Neural cell (in vitro differentiated cells): ENCODE data around the gene GCNT1. TPM values are rescaled to one million over a fixed set of nuclear protein-coding genes. Genes with fewer than 3 reads are reported as not detected.

Source experiments
- H2AFZ ChIP-seq: fragments of 200-600, 300-800 bp; sonication (generic), shearing (Covaris generic); 2 replicates; pipeline ENCODE4 v1.6.0; 2014; ENCODE audit warnings: low read depth, mild to moderate bottlenecking, antibody characterized with exemption, low read length, moderate library complexity
- H3F3A ChIP-seq: fragments of 200-600 bp; shearing (Covaris generic); 2 replicates; pipeline ENCODE4 v1.6.1; 2016; ENCODE audit warnings: mild to moderate bottlenecking, moderate library complexity, mixed read lengths, antibody characterized with exemption, low read length; ENCODE audit not compliant: insufficient read depth, poor library complexity, severe bottlenecking
- H3K27ac ChIP-seq: fragments of 200-600, 300-800 bp; sonication (generic), shearing (Covaris generic); 2 replicates; pipeline ENCODE4 v1.5.1; 2014; ENCODE audit warnings: mild to moderate bottlenecking, low read length, moderate library complexity
- H3K27me3 ChIP-seq: fragments of 300-800, 200-600 bp; sonication (generic), shearing (Covaris generic); 2 replicates; pipeline ENCODE4 v1.6.0; 2014; ENCODE audit warnings: mild to moderate bottlenecking, low read depth, low read length, moderate library complexity; ENCODE audit not compliant: insufficient read depth
- H3K36me3 ChIP-seq: fragments of 300-800, 200-600 bp; sonication (generic), shearing (Covaris generic); 2 replicates; pipeline ENCODE4 v1.5.1; 2014; ENCODE audit warnings: mild to moderate bottlenecking, antibody characterized with exemption, low read length, moderate library complexity; ENCODE audit not compliant: insufficient read depth
- H3K4me2 ChIP-seq: fragments of 300-800, 200-600 bp; sonication (generic), shearing (Covaris generic); 2 replicates; pipeline ENCODE4 v1.6.0; 2014; ENCODE audit warnings: mild to moderate bottlenecking, low read length
- H3K4me3 ChIP-seq: fragments of 300-800, 200-600 bp; sonication (generic), shearing (Covaris generic); 2 replicates; pipeline ENCODE4 v1.5.1; 2014; ENCODE audit warnings: mild to moderate bottlenecking, low read length, moderate library complexity
- H3K79me2 ChIP-seq: fragments of 200-600 bp; shearing (Covaris generic); replicated peaks from 2 replicates; pipeline ENCODE4 v1.6.0; 2014; ENCODE audit warnings: mild to moderate bottlenecking, low read length, moderate library complexity; ENCODE audit not compliant: insufficient read depth
- H3K9ac ChIP-seq: fragments of 300-800, 200-600 bp; sonication (generic), shearing (Covaris generic); 2 replicates; pipeline ENCODE4 v1.6.1; 2016; ENCODE audit warnings: mild to moderate bottlenecking, low read length, mixed read lengths
- H3K9me2 ChIP-seq: fragments of 200-600 bp; shearing (Covaris generic); 2 replicates; pipeline ENCODE4 v1.6.1; 2016; ENCODE audit warnings: mild to moderate bottlenecking, low read length, mixed read lengths; ENCODE audit not compliant: insufficient read depth
- H3K9me3 ChIP-seq: fragments of 200-600, 300-800 bp; sonication (generic), shearing (Covaris generic); 2 replicates; pipeline ENCODE4 v1.6.1; 2016; ENCODE audit warnings: mild to moderate bottlenecking, mixed run types, low read length, moderate library complexity, mixed read lengths
- H4K20me1 ChIP-seq: fragments of 200-600 bp; shearing (Covaris generic); 2 replicates; pipeline ENCODE4 v1.6.1; 2016; ENCODE audit warnings: mild to moderate bottlenecking, mixed run types; ENCODE audit not compliant: insufficient read depth
- EP300 ChIP-seq: fragments of 450-650 bp; conservative IDR thresholded peaks from 2 replicates; pipeline ENCODE4 v1.6.1; 2014; ENCODE audit warnings: antibody characterized with exemption, mild to moderate bottlenecking, moderate library complexity; ENCODE audit not compliant: poor library complexity, severe bottlenecking
- EZH2 ChIP-seq: fragments of 200-600, 300-800 bp; shearing (Covaris generic), sonication (generic); IDR thresholded peaks from 2 replicates; pipeline ENCODE4 v1.6.1; 2014; ENCODE audit warnings: antibody characterized with exemption, low read length, borderline replicate concordance, mild to moderate bottlenecking; ENCODE audit not compliant: insufficient read depth, poor library complexity, severe bottlenecking
- MXI1 ChIP-seq: fragments of 450-650 bp; conservative IDR thresholded peaks from 2 replicates; pipeline ENCODE4 v1.6.1; 2014; ENCODE audit warnings: antibody characterized with exemption, mild to moderate bottlenecking; ENCODE audit not compliant: poor library complexity, severe bottlenecking
- POLR2AphosphoS5 ChIP-seq: IDR thresholded peaks from 2 replicates; pipeline ENCODE4 v1.6.1; 2012
- RAD21 ChIP-seq: fragments of 450-650 bp; conservative IDR thresholded peaks from 2 replicates; pipeline ENCODE4 v1.6.1; 2014; ENCODE audit warnings: antibody characterized with exemption, mild to moderate bottlenecking, moderate library complexity
- SMC3 ChIP-seq: fragments of 450-650 bp; conservative IDR thresholded peaks from 2 replicates; pipeline ENCODE4 v1.6.1; 2014; ENCODE audit warnings: antibody characterized with exemption, mild to moderate bottlenecking, moderate library complexity; ENCODE audit not compliant: poor library complexity
- TAF1 ChIP-seq: IDR thresholded peaks from 2 replicates; pipeline ENCODE4 v1.6.1; 2012; ENCODE audit warnings: low read depth
- polyA plus RNA-seq: library from polyadenylated mRNA; depleted of rRNA; stranded (reverse); fragments of >200 nt; gene quantifications from 2 replicates; pipeline ENCODE4 v1.2.3, GENCODE V29; 2014
- TF ChIP-seq, protein P1 (sequence below): fragments of 450-650 bp; IDR thresholded peaks from 2 replicates; pipeline ENCODE4 v1.5.1; 2014; ENCODE audit warnings: antibody characterized with exemption, mild to moderate bottlenecking, moderate library complexity; ENCODE audit not compliant: poor library complexity, severe bottlenecking
- TF ChIP-seq, protein P2 (sequence below): IDR thresholded peaks from 2 replicates; pipeline ENCODE4 v1.6.1; 2012; ENCODE audit warnings: borderline replicate concordance

The GCNT1 gene
- polyA plus RNA-seq, 1 donor from 2014 or later: 0.22 TPM

DNA sequence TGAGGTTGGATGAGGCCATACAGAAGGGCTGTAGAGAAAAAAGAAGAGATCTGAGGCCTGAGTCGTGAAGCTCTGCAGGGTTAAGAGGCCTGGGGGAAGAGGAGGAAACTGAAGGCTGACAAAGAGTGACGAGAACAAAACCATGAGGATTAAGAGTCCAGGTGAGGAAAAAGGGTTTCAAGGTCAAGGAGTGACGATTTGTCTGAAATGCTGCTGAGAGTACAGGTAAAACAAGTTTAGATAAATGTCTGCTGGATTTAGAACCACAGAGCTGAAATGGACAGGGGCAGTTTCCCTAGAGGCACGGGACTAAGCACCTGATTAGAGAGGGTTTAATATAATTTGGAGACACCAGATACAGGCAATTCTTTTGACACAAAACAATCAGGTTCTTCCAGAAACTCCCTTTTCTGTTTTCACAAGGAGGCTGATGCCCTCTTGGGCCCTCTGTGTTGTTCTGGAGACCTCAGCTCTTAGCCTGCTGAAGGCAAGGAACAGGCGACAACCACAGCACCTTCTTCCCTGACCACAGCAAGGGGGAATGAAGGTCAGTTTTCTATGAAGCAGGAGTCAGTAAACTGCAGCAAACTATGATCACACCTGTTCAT, 14.6 kb upstream of the GCNT1 start:
- Histone ChIP-seq H4K20me1 (no peaks in the 10 kb centered on the region), H3F3A (no peaks in the 10 kb centered on the region), H3K79me2 (no peaks in the 10 kb centered on the region), H3K9me3 (no peaks in the 10 kb centered on the region), H2AFZ (no peak overlapping the region), H3K4me3 (no peak overlapping the region), H3K36me3 (no peaks in the 10 kb centered on the region), H3K27me3 (no peaks in the 10 kb centered on the region), H3K4me2 (no peak overlapping the region), H3K9me2 (no peaks in the 10 kb centered on the region), H3K9ac (no peak overlapping the region), H3K27ac (no peak overlapping the region)
- TF ChIP-seq EP300: no peak
- no peak for TF ChIP-seq SMC3
- TF ChIP-seq, protein P1, sequence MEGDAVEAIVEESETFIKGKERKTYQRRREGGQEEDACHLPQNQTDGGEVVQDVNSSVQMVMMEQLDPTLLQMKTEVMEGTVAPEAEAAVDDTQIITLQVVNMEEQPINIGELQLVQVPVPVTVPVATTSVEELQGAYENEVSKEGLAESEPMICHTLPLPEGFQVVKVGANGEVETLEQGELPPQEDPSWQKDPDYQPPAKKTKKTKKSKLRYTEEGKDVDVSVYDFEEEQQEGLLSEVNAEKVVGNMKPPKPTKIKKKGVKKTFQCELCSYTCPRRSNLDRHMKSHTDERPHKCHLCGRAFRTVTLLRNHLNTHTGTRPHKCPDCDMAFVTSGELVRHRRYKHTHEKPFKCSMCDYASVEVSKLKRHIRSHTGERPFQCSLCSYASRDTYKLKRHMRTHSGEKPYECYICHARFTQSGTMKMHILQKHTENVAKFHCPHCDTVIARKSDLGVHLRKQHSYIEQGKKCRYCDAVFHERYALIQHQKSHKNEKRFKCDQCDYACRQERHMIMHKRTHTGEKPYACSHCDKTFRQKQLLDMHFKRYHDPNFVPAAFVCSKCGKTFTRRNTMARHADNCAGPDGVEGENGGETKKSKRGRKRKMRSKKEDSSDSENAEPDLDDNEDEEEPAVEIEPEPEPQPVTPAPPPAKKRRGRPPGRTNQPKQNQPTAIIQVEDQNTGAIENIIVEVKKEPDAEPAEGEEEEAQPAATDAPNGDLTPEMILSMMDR: no peak
- no peak for TF ChIP-seq EZH2
- TF ChIP-seq RAD21: no peak
- TF ChIP-seq, protein P2, sequence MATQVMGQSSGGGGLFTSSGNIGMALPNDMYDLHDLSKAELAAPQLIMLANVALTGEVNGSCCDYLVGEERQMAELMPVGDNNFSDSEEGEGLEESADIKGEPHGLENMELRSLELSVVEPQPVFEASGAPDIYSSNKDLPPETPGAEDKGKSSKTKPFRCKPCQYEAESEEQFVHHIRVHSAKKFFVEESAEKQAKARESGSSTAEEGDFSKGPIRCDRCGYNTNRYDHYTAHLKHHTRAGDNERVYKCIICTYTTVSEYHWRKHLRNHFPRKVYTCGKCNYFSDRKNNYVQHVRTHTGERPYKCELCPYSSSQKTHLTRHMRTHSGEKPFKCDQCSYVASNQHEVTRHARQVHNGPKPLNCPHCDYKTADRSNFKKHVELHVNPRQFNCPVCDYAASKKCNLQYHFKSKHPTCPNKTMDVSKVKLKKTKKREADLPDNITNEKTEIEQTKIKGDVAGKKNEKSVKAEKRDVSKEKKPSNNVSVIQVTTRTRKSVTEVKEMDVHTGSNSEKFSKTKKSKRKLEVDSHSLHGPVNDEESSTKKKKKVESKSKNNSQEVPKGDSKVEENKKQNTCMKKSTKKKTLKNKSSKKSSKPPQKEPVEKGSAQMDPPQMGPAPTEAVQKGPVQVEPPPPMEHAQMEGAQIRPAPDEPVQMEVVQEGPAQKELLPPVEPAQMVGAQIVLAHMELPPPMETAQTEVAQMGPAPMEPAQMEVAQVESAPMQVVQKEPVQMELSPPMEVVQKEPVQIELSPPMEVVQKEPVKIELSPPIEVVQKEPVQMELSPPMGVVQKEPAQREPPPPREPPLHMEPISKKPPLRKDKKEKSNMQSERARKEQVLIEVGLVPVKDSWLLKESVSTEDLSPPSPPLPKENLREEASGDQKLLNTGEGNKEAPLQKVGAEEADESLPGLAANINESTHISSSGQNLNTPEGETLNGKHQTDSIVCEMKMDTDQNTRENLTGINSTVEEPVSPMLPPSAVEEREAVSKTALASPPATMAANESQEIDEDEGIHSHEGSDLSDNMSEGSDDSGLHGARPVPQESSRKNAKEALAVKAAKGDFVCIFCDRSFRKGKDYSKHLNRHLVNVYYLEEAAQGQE: no peak
- TF ChIP-seq POLR2AphosphoS5: no peak
- TF ChIP-seq MXI1: no peak
- no peak for TF ChIP-seq TAF1

DNA sequence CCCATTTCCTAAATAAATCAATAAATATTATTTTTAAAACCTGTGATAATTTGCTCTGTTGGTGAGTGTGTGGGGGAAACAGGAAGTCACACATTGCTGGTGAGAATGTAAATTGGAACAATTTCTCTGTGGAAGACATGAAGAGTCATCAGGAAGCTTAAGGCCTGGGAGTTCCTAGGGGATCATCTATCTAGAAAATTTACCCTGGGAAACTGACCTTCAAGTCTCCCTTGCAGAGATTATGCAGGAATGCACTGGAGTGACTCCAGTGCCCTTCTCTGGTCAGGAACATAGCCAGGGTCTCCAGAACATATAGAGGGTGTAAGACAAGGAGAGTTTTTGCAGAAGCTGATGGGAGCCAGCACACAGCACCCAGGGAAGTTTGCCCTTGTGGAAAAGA, 13.0 kb upstream of the GCNT1 start:
- Histone ChIP-seq H3K27me3 (no peaks in the 10 kb centered on the region), H3K36me3 (no peaks in the 10 kb centered on the region), H3K9ac (no peak overlapping the region), H3K79me2 (no peaks in the 10 kb centered on the region), H3K4me2 (no peak overlapping the region), H2AFZ (no peak overlapping the region), H3K9me3 (no peaks in the 10 kb centered on the region), H4K20me1 (no peaks in the 10 kb centered on the region), H3K9me2 (no peaks in the 10 kb centered on the region), H3K27ac (no peak overlapping the region), H3K4me3 (no peak overlapping the region), H3F3A (no peaks in the 10 kb centered on the region)
- TF ChIP-seq SMC3: no peak
- TF ChIP-seq EP300: no peak
- TF ChIP-seq POLR2AphosphoS5: no peak
- TF ChIP-seq MXI1: no peak
- TF ChIP-seq, protein P2: no peak
- TF ChIP-seq TAF1: no peak
- no peak for TF ChIP-seq EZH2
- TF ChIP-seq RAD21: no peak
- TF ChIP-seq, protein P1: no peak
